GM18517 (cell line): ENCODE data around the gene STX8.

Experiments used
- ATAC-seq: cut with Tn5 transposase; IDR thresholded peaks from one replicate; pipeline ENCODE4 v1.9.1; 2021; ENCODE audit warnings: mild to moderate bottlenecking, moderate library complexity; ENCODE audit not compliant: unreplicated experiment

Gene STX8

DNA sequence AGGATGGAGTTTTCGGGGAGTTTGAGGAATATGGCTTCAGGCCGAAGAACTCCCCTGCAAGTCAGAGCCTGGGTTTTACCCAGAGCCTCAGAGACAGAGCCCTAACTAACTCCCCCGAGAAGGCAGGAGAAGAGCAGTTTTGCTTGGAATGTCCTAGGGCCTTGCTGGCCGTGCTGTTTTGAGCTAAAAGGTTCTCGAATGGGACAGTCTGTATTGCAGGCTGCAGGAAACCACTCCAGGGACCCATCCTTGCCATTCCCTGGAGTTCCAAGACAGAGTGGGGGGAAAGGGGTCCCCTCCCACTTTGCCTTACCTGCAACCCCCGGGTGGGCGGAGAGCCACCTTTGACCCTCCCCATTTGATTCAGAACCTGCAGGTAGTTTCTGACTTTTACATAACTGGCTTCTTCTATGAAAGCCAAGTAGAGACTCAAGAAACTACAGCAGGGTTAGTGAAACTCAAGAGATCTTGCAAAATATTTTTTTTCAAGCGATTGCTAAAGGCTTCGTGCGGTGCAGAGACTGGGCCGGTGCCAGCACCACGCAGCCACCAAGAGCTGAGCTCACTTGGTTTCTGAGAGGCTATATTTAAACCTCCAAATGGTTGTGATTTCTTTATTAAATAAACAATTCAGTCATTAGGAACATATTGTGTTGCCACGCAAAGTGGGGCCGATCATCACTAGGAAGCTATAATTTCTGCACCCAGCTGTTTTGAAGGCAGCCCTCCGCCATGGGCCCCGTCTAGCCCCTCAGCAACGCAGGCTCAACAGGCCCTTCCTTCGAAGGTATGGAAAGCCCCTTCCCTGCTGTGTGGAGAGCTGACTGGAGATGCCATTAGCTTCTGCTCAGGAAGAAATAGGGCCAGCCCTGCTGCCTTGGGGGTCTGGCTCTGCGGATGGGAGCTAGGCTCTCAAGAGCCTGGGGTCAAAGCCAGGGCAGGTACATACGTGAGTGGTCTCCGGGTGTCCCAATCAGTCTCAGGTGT lies 331.3 kb downstream of the STX8 start:
- ATAC-seq: no peak

DNA sequence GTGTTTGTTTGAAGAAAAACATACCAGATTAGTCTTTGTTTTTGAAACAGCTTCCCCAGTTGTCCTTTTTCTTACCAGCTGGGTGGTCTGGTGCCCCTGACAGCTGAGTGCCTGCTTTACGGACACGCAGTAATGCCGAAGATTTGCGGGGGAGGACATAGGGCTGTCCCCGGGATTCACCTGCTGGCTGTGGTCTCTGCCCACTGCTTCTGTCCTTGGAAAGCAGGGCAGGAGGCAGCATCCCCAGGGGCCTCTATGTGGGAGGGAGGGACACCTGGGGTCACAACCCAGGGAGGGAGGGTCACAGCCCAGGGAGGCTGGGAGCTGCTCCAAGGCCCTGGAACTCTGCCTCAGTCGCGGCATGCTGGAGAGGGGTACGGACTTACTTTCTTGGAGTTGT lies 332.6 kb downstream of the STX8 start:
- ATAC-seq: no peak

DNA sequence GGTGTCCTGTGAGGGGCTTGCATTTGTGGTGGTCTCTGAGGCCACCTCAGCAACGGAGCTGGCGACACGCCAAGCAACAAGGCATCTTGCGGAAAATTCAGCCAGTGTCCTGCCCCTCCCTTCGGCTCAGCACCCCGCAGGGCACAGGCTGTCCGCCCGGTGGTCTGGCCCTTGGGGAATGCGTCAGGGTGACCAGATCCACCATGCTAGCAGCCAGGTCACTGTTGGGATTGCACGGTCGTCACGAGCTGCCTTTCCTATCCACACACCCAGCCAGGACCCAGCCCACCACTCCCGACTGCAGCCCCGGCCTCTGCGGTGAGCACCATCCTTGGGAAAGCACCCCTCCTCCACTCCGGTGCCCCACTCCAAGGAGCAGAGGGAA lies 333.1 kb downstream of the STX8 start:
- ATAC-seq: no peak

DNA sequence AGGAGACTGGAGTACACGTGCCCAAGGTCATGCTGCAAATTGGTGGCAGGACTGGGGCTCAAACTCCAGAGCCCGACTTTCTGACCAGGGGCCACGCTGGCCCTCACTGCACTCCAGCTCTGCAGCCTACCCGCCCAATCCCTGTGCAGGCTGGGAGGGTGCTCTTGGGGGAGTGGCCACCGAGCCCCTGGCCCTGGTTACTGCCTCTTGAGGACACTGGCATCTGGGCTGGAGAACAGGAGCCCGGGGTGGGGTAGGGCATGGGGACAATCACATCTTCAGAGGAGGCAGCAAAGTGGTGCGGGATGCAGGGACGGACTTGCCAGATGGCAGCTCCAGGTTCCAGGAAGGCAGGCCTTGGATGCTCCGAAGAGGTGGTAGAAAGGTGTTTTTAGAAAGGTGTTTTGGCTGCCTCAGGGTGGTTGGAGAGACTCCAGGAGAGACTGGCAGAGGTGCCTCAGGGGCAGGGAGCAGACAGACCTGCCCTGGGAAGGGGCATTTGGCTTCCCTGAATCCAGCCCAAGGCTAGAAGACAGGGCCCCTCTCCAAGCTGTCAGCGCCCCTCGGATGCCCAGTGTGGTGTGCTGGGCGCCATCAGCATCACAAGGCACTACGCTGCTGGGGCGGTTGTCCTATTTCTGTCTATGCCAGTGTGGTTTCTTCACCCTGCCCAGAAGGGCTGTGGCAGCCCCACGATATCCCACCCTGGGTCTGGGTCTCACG lies 333.7 kb downstream of the STX8 start:
- no peak for ATAC-seq

DNA sequence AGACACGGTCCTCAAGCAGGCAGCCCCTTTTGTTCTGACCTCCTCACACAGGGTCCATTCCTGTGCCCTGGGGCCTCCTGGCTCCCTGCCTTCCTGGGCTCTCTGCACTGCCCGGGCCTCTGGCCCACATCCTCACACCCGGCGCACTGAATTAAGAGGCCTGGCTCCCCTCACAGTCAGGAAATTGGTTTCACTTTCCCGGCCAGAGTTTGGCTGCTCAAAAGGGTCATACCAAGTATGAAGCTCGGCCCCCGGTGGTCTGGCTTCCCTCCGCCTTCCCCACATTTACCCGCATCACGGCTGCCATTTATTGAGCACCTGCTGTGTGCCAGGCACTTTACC lies 334.3 kb downstream of the STX8 start:
- ATAC-seq: no peak

DNA sequence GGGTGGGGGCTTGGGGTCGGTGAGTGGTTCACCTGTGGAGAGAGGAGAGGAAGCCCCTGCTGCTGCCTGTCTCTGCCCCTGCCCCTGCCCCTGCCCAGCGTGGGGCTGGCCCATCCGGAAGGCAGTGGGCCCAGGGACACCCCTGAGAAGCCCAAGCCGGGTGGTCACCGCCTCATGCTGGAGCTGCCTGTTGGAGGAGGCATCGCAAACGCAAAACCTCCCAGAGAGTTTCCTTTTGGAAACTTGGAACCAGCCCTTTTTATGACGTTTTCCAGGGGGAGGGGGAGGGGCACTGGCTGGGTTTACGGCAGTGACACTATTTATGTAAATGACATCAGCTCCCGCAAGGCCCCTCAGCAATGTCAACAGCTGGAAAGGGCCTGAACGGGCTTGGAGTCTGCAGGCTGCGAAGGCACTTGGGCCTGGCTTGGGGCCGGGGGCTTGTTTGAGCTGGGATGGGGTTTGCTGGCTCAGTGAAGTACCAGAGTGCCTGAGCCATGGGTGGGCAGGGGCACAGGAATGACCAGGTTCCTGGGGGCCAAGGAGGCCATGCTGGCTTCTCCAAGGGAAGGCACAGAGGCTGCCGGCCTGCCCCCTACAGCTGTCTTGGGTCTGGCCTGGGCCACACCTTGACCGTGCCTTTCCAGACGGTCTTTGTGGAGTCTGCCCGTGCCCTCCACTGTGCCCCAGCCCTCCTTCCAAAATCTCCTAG lies 334.8 kb downstream of the STX8 start:
- no peak for ATAC-seq

DNA sequence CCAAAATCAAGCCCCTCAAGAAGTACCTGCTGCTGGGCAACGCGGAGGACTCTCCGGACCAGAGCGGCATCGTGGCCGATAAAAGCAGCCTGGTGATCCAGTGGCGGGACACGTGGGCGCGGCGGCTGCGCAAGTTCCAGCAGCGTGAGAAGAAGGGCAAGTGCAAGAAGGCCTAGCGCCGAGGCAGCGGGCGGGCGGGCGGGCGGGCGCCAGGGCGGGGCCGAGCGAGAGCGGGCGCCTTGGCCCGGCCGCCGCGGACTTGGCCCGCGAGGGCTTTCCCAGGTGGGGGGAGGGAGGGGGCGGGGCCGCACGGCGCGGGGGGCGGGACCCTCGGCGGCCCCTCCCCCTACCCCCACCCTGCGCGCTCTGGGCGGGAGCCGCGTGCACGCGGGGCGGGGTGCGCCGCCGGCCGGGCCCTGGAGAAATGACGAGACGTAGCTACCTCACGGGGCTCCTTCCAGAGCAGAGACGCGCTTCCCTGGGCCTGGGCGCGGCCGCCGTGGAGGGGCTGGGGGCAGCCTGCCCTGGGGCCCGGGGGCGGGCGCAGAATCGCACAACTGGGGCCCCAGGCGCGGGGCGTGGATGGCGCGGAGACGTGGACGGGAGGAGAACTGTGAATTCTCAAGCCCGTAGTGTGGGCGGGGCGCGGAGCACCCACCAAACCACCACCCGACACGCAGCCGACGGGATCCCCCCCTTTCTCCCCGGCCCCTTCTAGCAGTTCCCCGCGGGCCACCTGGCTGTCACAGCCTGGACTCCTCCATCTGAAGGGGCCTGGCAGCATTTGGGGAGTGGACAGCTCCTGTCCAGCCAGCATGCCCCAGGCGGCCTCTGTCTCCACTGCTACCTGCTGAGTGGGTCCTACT lies 335.6 kb downstream of the STX8 start:
- peak; percentile 56 for ATAC-seq

DNA sequence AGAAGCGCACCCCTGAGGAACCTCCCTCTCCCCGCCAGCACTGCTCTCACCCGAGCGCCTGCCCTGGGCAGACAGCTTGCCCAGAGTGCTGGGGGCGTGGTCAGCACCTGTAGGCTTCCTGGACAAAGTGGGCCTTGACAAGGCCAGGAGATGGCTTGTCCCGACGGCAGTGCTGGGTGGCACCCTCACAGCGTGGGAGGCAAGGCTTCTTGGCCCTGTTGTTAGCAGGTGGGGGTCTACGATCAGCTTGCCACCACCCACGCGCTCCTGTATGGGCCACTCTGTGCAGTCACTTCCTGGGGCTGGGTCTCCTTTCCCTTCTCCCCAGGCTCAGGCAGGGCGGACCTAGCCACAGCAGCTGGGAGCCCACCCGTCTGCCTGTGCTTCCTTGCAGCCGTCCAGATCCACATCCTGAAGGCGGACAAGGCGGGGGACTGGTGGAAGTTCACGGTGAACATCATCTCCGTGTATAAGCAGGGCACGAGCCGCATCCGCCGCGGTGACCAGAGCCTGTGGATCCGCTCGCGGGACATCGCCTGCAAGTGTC lies 336.3 kb downstream of the STX8 start:
- ATAC-seq: peak; percentile 9

DNA sequence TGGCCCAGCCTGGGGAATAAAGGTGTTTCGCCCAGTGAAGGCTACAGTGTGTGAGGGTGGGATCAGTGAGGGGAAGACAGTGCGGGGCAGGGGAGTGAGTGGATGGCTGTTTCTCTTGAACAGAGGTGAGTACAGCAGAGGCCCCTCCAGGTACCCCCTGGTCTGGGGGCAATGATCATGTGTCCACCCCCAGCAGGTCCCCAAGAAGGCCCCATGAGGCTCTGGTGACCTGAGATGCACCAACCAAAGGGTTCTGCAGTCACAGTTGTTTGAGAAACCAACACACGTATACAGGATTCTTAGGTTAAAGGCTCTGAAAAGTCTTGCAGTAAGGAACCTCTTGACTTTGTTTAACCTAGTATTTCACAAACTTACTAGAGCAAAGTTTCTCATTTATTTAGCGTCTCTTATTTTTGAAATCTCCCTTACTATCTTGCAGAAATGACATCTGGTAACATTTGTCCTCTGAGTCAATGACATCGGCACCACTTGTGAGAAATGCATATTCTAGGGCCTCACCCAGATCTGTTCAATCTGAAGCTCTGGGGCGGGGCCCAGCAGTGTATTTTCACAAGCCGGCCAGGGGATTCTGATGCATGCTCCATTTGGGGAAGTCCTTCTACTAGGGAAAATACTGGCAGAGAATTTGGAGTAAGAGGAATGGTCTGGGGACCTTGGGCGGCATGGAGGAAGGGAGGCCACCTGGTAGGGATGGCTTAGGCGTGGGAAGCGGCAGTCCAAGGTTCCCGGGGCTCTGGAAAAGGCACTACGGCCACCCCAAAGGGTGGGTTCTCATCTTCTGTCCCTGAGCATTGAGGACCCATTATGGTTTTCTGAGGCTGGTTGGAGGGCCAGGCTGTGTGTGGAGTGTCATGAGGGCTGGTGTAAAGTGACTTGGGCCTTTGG lies 337.0 kb downstream of the STX8 start:
- ATAC-seq: no peak

DNA sequence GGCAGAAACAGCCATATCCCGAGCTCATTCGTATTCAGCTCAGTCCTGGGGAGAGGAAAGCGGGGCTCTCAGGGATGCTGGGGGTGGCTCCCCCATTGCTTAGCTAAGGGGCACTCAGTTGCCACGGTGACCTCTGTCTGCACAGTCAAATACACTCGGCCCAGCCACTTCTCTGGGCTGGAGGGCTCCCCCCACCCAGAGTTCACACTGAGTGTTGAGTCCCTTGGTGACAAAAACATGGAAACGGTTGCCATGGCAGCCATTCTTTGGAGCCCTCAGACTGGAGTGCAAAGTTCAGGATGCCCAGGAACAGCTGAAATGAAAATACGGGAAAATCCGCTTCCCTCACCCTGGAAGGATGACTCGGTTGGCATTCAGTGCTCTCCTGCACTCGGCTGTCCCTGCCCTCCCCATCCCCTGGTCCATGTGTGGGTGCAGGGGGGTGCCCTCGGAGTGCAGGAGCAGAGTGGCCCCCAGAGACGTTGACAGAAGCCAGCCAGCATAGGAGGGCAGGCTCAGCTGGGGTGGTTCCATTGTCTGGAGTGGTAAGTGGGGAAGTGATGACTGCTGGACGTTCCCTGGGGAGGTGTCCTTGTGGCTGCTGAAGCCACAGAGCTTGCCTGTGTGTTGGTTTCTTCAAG lies 337.8 kb downstream of the STX8 start:
- no peak for ATAC-seq

DNA sequence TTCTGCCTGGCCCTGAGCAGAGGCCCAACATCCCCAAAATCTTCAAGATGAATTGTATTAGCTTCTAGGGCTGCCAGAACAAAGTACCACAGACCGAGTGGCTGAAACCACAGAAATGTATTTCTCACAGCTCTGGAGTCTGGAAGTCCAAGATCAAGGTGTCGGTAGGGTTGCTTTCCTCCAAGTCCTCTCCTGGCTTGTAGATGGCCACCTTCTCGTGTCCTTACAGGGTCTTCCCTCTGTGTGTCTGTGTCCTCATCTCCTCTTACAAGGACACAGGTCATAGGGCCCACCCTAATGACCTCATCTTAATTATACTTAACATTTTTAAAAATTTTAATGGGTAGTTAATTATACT lies 338.6 kb downstream of the STX8 start:
- ATAC-seq: no peak

DNA sequence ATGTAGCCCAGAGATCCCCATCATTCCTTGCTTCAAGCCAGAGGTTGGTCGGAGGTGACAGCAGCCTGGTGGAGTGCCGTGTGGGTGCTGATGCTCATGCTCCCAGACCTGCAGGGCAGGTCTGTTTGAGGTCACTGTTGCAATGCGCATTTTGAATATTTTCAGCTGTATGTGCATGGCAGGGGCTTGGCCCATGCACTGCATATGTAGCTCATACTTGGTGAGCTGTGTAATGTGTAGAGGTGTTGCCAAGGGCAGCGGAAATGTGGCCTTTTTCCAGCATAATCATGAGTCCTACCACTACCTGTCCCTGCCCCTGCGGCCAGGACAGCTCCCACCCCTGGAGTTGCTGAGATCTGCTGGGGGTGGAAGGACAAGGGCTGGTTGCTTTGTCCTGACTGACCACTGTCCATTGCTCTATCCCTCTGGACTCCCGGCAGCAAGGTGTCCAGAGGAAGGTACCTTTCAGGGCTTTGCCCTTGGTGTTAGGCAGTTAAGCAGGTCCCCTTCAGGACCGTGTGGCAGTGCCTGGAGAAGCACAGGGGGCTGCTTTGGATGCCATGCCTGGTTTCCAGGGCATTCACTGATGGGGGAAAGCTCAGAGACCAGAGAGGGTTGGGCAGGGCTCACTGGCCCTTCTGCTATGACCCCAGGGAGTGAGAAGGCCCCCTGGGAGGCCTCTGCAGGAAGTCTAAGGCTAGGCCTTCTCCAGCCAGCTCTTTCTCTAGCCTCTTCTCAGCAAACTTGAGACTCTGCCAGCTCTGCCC lies 339.2 kb downstream of the STX8 start:
- ATAC-seq: no peak

DNA sequence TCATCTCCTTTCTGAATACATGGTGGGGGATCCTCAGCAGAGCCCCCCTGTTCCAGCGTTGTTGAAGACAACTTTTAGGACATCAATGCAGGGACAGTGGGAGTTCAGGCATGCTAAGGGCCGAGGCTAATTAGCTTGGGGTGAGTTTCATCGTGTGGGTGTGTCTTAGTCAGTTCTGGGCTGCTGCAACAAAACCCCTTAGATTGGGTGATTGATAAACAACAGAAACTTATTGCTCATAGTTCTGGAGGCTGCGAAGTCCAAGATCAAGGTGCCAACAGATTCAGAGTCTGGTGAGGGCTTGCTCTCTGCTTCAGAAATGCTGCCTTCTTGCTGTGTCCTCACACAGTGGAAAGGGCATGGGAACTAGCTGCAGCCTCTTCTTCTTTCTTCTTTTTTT lies 340.3 kb downstream of the STX8 start:
- no peak for ATAC-seq

DNA sequence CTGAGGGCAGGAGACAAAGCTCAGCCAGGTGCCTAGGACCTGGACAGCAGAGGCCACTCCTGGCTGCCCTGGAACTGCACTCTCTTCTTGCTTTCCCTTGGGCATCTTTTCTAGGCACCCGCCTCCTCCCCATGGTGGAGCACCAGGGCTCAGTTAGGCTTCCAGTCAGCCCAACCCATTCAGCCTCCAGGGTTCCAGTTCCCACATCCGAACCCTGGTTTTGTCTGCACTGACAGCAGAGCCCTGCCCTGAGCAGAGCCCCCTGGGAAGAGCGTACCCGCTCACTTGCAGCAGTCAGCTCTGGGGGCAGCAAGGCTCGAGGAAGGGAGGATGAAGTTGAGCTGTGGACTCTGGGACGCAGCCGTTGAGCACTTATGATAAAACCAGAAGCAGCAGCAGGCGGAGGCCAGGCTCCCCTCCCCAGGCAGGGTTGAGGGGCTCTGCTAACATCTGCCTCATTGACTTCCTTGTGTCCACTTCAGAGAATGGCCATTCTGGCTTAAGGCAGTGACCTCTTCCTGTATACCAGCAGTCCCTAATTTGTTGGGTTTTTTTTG lies 341.2 kb downstream of the STX8 start:
- no peak for ATAC-seq

DNA sequence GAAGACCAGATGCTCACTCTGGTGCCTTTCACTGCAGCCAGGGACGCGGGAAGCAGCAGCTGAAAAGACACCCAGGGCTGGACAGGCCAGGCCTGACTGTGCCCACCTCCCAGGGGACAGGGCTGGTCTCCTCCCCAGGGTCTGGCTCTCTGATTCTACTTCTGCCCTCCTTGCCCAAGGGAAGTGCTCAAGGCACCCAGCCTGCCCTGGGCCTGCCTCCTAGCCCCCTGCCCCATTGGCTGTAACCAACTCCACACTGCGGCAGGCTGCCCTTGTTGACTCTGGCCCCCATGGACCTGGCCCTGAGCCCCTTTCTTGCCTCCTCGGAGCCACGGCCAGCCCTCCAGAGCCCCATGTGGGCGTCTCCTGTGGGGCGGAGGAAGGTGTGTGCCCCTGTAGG lies 341.9 kb downstream of the STX8 start:
- ATAC-seq: no peak

DNA sequence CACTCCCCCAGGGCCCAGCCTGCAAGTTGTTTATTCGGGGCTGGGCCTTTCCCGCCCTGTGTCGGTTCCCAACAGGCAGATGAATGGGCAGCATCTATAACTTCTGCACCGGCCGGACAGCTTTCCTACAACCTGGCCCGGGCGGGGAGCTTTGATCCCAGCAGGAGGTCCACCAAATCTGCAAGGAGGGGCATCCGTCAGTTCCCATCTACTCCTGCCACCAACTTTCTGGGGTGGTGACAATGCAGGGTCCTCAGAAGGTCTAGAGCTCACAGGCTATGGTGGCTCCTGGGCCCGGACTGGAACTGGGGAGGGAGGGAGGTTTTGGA lies 342.4 kb downstream of the STX8 start:
- ATAC-seq: no peak

DNA sequence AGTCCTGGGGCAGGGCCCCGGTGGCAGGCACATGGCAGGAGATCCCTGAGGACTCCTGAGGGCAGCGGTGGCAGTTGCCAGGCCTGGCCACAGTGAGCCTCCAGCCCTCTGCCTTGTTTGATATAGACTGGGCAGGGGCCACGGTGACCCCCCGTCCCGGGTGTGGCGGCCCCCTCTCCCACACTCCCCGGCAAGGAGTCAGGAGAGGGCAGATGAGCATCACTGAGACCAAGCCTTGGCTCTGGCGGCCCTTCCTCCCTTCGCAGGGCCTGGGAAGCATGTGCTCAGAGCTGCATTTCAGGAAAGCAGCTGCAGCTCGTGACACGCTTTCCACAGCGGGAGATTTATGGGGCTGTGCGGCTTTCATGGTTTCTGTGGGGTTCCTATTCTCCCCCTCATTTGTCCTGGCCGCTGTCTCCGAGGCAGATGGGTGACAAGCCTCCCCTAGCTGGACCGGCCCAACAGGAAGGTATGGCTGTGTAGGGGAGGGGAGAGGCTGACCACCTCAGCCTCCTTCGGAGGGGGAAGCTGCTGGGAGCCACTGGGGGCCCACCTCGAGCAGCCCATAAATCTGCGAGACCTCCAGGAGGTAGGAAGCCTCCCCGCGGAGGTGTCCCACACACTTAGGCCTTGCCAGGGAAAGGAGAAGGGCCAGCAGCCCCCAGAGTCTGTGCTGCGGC lies 342.9 kb downstream of the STX8 start:
- no peak for ATAC-seq

DNA sequence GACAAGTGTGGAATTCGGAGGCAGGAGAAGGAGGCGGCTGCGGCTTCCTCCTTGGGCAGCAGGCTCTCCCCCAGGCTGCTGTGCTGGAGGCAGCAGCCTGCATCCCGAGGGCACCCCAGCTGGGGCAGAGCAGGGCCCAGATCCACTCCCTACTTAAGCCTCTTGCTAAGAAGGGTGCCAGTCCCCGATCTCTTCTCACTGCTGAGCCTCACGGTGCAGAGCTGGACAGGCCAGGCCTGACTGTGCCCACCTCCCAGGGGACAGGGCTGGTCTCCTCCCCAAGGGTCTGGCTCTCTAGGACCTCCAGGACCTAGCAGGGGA lies 343.5 kb downstream of the STX8 start:
- ATAC-seq: no peak
